Type B pancreatic cell (in vitro differentiated cells): ENCODE data around the gene UCP1. TPM values are rescaled to one million over a fixed set of nuclear protein-coding genes. Genes with fewer than 3 reads are reported as not detected.

Source experiments
- DNase-seq: peaks from one replicate; pipeline ENCODE4 v3.0.0; 2021; ENCODE audit warnings: mixed read lengths; ENCODE audit not compliant: unreplicated experiment; ENCODE audit errors: extremely low spot score
- H3K27ac Mint-ChIP-seq: 2 replicates; pipeline ENCODE4 v1.8.0; 2021; ENCODE audit warnings: mild to moderate bottlenecking, mixed read lengths
- H3K27me3 Mint-ChIP-seq: 2 replicates; pipeline ENCODE4 v1.8.0; 2021; ENCODE audit warnings: mixed read lengths
- H3K36me3 Mint-ChIP-seq: 2 replicates; pipeline ENCODE4 v1.8.0; 2021; ENCODE audit warnings: mixed read lengths
- H3K4me1 Mint-ChIP-seq: one replicate; pipeline ENCODE4 v1.8.0; 2021; ENCODE audit warnings: mixed read lengths; ENCODE audit not compliant: unreplicated experiment
- H3K4me3 Mint-ChIP-seq: 2 replicates; pipeline ENCODE4 v1.8.0; 2021; ENCODE audit warnings: mild to moderate bottlenecking, mixed read lengths
- H3K9me3 Mint-ChIP-seq: 2 replicates; pipeline ENCODE4 v1.8.0; 2021; ENCODE audit warnings: mixed read lengths
- CTCF ChIP-seq: fragments of 200-600 bp; sonication (generic); conservative IDR thresholded peaks from 2 replicates; pipeline ENCODE4 v1.5.0; 2021; ENCODE audit warnings: antibody characterized with exemption, mild to moderate bottlenecking
- total RNA-seq: library from RNA; stranded (reverse); gene quantifications from 2 replicates; pipeline ENCODE4 v1.2.1, GENCODE V29; 2021; ENCODE audit warnings: low replicate concordance

The UCP1 gene
- total RNA-seq, 1 donor from 2014 or later = 0.41 TPM

DNA sequence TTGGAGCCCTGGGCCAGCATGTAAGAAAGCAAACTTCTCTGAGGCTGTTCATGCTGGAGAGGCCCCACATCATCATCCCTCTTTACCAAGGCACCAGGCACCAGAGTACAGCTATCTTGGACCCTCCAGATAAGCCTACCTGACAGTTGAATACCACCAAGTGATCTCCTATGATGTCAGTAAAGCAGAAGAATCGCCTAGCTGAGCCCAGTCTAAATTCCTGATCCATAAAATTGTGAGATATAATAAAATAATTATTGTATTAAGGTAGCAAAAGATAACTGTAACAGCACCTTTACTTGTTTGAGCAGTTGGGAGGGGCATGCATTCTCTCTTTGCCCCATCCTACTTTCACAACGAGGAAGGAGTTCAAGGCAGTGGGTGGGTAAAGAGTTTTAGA is 2.9 kb upstream of the UCP1 start:
- Mint-ChIP-seq H3K4me3 (no peak overlapping the region), H3K27ac (no peak overlapping the region), H3K27me3 (peaks cover 45% of the 10 kb centered on the region), H3K36me3 (no peaks in the 10 kb centered on the region), H3K9me3 (peaks cover 8% of the 10 kb centered on the region), H3K4me1 (peaks cover 9% of the 10 kb centered on the region)
- TF ChIP-seq CTCF = no peak
- no peak for DNase-seq

- Mint-ChIP-seq H3K36me3 (no peaks in the 10 kb centered on the region), H3K27me3 (peaks cover 39% of the 10 kb centered on the region), H3K4me3 (peak overlapping the region; percentile 92), H3K27ac (no peak overlapping the region), H3K9me3 (peaks cover 8% of the 10 kb centered on the region), H3K4me1 (peaks cover 9% of the 10 kb centered on the region)
- TF ChIP-seq CTCF = no peak
- DNase-seq = no peak
Observed at GRCh38 chr4:140569307-140569638, 512 bp upstream of the UCP1 start.

DNA sequence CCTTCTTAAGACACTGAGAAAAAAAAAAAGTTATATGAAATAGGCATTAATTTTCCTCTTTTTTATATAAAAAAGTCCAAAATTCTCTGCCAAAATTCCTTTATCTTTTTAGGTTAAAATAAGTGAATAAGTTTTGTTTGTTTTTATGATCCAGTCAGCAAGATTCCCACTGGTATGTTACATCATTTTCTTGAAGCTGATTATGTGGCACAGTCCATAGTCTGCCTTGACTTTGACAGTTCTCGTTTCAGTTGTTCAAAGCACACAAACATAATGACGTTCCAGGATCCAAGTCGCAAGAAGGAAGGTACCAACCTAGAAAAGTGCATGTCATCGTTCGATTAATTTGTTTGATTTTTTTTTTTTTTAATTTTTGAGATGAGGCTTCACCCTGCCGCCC is 9.1 kb downstream of the UCP1 start:
- DNase-seq = no peak
- no peak overlapping the region for H3K27ac Mint-ChIP-seq

GRCh38 chr4:140557831-140558435 is 10.8 kb downstream of the UCP1 start:
- Mint-ChIP-seq H3K4me1 (no peaks in the 10 kb centered on the region), H3K9me3 (no peaks in the 10 kb centered on the region), H3K27ac (no peak overlapping the region), H3K27me3 (peaks cover 4% of the 10 kb centered on the region), H3K4me3 (no peak overlapping the region), H3K36me3 (no peaks in the 10 kb centered on the region)
- no peak for TF ChIP-seq CTCF
- no peak for DNase-seq

More for the DNA sequence above, 9.1 kb downstream of the UCP1 start:
- Mint-ChIP-seq H3K27me3 (peaks cover 4% of the 10 kb centered on the region), H3K36me3 (no peaks in the 10 kb centered on the region), H3K4me1 (no peaks in the 10 kb centered on the region), H3K9me3 (no peaks in the 10 kb centered on the region), H3K4me3 (no peak overlapping the region)
- no peak for TF ChIP-seq CTCF

DNA sequence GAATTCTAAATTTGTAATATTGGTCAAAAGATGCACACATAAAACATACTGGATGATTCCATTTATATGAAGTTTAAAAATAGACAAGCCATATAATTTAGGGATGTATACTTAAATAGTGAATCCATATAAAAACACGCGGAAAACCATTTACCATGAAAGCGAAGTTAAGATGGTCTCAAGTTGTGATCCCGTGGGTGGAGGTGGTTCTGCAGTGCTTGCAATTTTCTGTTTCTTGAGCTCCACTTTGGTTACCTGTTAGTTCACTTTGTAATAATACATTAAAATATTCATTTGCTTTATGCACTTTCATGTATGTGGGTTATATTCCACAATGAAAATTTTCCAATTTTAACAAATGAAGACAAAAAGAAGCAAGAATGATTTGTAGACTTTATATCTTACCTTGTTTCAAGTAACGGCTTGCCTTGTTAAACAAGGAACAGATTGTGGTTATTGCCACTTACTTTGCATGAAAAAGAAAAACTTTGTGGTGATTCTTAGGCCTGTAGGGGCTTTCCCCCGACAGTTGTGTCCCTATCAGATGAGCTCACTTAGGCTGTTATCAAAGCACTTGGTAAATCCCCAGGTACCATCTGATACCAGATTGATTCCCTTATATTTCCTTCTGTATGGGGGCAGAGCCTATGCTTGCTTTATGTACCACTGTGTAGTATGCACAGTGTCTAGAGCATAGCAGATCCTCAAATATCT is 12.2 kb downstream of the UCP1 start:
- no peak for TF ChIP-seq CTCF
- H3K27ac Mint-ChIP-seq = no peak overlapping the region
- no peaks in the 10 kb centered on the region for H3K4me1 Mint-ChIP-seq
- no peaks in the 10 kb centered on the region for H3K9me3 Mint-ChIP-seq
- H3K36me3 Mint-ChIP-seq = no peaks in the 10 kb centered on the region
- no peak overlapping the region for H3K4me3 Mint-ChIP-seq
- no peak for DNase-seq
- H3K27me3 Mint-ChIP-seq = peaks cover 4% of the 10 kb centered on the region
